NT2/D1 (cell line): ENCODE data around the gene C11orf16.

Source experiments
- SUZ12 ChIP-seq: IDR thresholded peaks from 2 replicates; pipeline ENCODE4 v1.6.1; 2011; ENCODE audit not compliant: insufficient read length, insufficient read depth; ENCODE audit errors: extremely low read depth
- YY1 ChIP-seq: IDR thresholded peaks from 2 replicates; pipeline ENCODE4 v1.6.1; 2011; ENCODE audit not compliant: insufficient read length, insufficient read depth
- ZNF274 ChIP-seq: IDR thresholded peaks from 2 replicates; pipeline ENCODE4 v1.6.1; 2011; ENCODE audit warnings: mild to moderate bottlenecking, low read depth, low read length

DNA sequence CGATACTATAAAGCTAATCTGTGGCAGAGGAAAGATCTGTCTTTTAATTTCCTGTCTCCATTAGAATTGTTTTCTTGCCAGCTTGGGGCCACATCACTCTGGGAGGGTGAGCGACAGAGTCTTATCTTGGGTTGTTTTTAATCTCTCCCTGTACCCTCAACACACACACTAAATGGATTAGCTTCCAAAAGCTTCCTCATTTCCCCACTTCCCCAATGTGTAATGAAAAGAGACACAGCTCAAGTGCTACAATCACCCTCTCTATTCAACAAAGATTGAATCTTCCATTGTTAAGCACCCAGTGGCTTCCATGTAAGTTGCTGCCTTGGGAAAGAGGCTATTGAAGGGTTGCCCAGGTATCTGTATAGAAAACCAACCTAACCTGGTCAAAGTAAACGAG lies 16.1 kb upstream of the C11orf16 start:
- TF ChIP-seq YY1 = no peak
- no peak for TF ChIP-seq ZNF274
- no peak for TF ChIP-seq SUZ12
